K562 (cell line): ENCODE measurements around the gene COL4A2.

Experiments
- BRCA1 ChIP-seq, 2 experiments: fragments of 450-650 bp in 1 of 2; sonication (generic) in 1 of 2; formaldehyde crosslinking in 1 of 2; IDR thresholded peaks; 2 replicates each; pipeline versions ENCODE4 v1.5.0 to v1.6.1; 2017 to 2020; ENCODE audit warnings: mild to moderate bottlenecking in 1 of 2, missing genetic modification reagents in 1 of 2
- GABPB2 ChIP-seq: fragments of 250-450 bp; sonication (Bioruptor Pico); conservative IDR thresholded peaks from 2 replicates; pipeline ENCODE4 v1.5.1; 2021; ENCODE audit warnings: mild to moderate bottlenecking
- HDAC8 ChIP-seq: fragments of 450-650 bp; IDR thresholded peaks from 2 replicates; pipeline ENCODE4 v1.6.1; 2016; ENCODE audit warnings: mild to moderate bottlenecking, missing genetic modification characterization, moderate library complexity, missing compliant biosample characterization
- KAT7 ChIP-seq: sonication (generic); formaldehyde crosslinking; IDR thresholded peaks from 2 replicates; pipeline ENCODE4 v1.8.0; 2022; ENCODE audit warnings: missing genetic modification reagents, mild to moderate bottlenecking, borderline replicate concordance
- MAFK ChIP-seq: IDR thresholded peaks from 2 replicates; pipeline ENCODE4 v1.6.1; 2011; ENCODE audit warnings: low read length, improper control_type of control experiment
- NR2C2 ChIP-seq, 2 experiments: fragments of 200-800 bp in 1 of 2; sonication (Bioruptor generic) in 1 of 2; sonication (generic) in 1 of 2; formaldehyde crosslinking in 1 of 2; IDR thresholded peaks; 2 replicates each; pipeline versions ENCODE4 v1.6.1 to v1.8.0; 2016 to 2022; ENCODE audit warnings: mild to moderate bottlenecking in 1 of 2, missing compliant biosample characterization in 1 of 2, missing genetic modification characterization in 1 of 2, missing genetic modification reagents in 1 of 2
- SP2 ChIP-seq: IDR thresholded peaks from 2 replicates; pipeline ENCODE4 v1.6.1; 2011; ENCODE audit warnings: mild to moderate bottlenecking, low read depth, low read length, moderate library complexity; ENCODE audit not compliant: poor library complexity, severe bottlenecking; ENCODE audit errors: extremely low read depth
- TF ChIP-seq, protein P1 (sequence below): fragments of 450-650 bp; formaldehyde crosslinking; IDR thresholded peaks from 2 replicates; pipeline ENCODE4 v1.4.0; 2022; ENCODE audit warnings: mild to moderate bottlenecking, moderate library complexity

DNA sequence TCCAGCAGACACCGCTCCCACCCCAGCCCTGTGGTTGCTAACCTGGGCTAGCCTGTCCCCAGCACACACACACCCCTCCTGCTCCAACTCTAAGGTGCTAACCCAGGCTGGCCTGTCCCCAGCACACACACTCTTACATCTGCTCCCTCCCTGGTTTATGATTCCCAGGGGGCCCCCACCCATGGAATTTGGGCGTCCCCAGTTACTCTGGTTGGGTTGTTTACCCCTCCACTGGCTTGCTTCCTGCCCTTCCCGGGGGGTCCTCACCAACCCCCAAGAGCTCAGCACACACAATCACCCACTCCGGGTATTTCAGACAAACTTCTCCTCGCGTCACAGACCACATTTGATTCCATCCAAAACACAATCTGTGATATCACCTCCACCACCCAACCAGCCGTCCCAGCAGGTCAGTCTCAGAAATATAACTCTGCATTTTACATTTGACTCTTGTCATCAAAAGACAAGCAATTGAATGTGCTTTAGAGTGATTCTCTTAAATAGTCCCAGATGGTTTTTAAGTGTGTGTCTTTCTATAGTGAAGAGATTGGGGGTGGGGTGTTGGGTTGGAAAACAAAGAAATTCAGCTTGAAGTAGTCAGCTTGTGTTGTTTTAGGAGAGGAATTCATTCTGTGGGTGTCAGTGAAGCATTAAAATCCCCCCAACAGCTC, 20.1 kb downstream of the COL4A2 start:
- TF ChIP-seq SP2 (no peak), BRCA1 (IDR thresholded peaks at IDR 0.05) (no peak), BRCA1 (CRISPR knock-in tag; IDR thresholded peaks at IDR 0.05) (no peak), GABPB2 (CRISPR knock-in tag) (no peak), MAFK (no peak), NR2C2 (CRISPR knock-in tag; IDR thresholded peaks at IDR 0.05) (no peak), NR2C2 (tag; IDR thresholded peaks at IDR 0.05) (no peak), HDAC8 (no peak), KAT7 (no peak)
- TF ChIP-seq, protein P1, sequence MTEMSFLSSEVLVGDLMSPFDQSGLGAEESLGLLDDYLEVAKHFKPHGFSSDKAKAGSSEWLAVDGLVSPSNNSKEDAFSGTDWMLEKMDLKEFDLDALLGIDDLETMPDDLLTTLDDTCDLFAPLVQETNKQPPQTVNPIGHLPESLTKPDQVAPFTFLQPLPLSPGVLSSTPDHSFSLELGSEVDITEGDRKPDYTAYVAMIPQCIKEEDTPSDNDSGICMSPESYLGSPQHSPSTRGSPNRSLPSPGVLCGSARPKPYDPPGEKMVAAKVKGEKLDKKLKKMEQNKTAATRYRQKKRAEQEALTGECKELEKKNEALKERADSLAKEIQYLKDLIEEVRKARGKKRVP = no peak
